Measurements from ENCODE around the gene PRICKLE4.

The PRICKLE4 gene

DNA sequence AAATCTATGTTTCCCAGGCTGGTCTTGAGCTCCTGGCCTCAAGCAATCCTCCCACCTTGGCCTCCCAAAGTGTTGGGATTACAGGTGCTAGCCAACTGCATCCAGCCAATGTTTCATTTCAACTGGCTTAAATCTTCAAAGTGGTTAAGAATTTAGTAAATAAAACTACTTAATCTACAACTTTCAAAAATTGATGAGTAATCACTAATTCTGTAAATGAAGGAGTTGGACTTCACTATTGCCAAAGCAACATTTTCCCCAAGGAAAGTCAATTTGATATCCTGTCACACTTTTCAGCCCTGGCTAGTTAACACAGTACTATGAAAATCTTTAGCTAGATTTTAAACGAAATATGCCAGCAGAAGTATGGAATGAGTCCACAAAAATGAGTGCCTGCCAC, 10.7 kb downstream of the PRICKLE4 start:
- Histone ChIP-seq H4K20me1 (ENCODE audit: insufficient read depth, low read length, poor library complexity, severe bottlenecking) (peaks cover 22% of the 10 kb centered on the region), H3K4me2 (ENCODE audit: low read depth, low read length, poor library complexity, severe bottlenecking) (no peak overlapping the region), H3K79me2 (ENCODE audit: insufficient read depth, low read length) (peaks cover 36% of the 10 kb centered on the region), H3K9me2 (replicated peaks; ENCODE audit: low read depth, low read length) (no peaks in the 10 kb centered on the region), H2AFZ (ENCODE audit: low read length) (no peak overlapping the region), H3K27me3 (ENCODE audit: insufficient read depth, low read length, poor library complexity, severe bottlenecking) (no peaks in the 10 kb centered on the region), H3K9ac (ENCODE audit: low read depth, low read length, poor library complexity, severe bottlenecking) (no peak overlapping the region), H3K4me1 (ENCODE audit: insufficient read depth, low read length, poor library complexity, severe bottlenecking) (peaks cover 13% of the 10 kb centered on the region), H3K9me3 (ENCODE audit: insufficient read depth, low read depth, low read length) (no peaks in the 10 kb centered on the region), H3F3A (ENCODE audit: low read depth) (no peaks in the 10 kb centered on the region), H3K4me3 (ENCODE audit: low read length, poor library complexity, severe bottlenecking) (no peak overlapping the region), H3K36me3 (ENCODE audit: insufficient read depth, low read length) (peaks cover 40% of the 10 kb centered on the region)
- no peak for TF ChIP-seq EZH2phosphoT487 (IDR thresholded peaks at IDR 0.05; ENCODE audit: borderline replicate concordance)
- TF ChIP-seq CTCF (conservative IDR thresholded peaks at IDR 0.05; ENCODE audit: low read length) = no peak

DNA sequence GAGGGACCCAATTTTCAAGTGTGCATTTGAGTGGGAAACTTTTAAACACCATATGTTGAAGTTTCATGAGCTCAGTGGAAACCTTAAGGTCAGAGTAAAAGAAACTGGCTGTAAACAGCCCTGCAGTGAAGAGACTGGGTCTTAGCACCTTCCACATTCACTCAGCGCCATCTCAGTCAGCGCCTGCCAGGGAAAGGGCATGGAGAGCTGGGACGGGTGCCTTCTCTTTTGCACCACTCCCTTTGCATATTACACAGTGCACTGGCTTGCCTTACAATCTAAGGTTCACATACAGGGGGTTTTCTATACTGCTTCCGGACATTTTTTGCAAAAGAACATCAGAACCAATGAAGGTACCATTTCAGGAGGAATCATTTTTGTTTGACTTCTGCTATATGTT, 11.4 kb downstream of the PRICKLE4 start:
- Histone ChIP-seq H3K79me2 (ENCODE audit: insufficient read depth, low read length) (peaks cover 32% of the 10 kb centered on the region), H3K4me2 (ENCODE audit: low read depth, low read length, poor library complexity, severe bottlenecking) (no peak overlapping the region), H2AFZ (ENCODE audit: low read length) (no peak overlapping the region), H3K4me1 (ENCODE audit: insufficient read depth, low read length, poor library complexity, severe bottlenecking) (peaks cover 13% of the 10 kb centered on the region), H3K27me3 (ENCODE audit: insufficient read depth, low read length, poor library complexity, severe bottlenecking) (no peaks in the 10 kb centered on the region), H3K4me3 (ENCODE audit: low read length, poor library complexity, severe bottlenecking) (no peak overlapping the region), H3K9ac (ENCODE audit: low read depth, low read length, poor library complexity, severe bottlenecking) (no peak overlapping the region), H3F3A (ENCODE audit: low read depth) (no peaks in the 10 kb centered on the region), H4K20me1 (ENCODE audit: insufficient read depth, low read length, poor library complexity, severe bottlenecking) (peaks cover 20% of the 10 kb centered on the region), H3K9me3 (ENCODE audit: insufficient read depth, low read depth, low read length) (no peaks in the 10 kb centered on the region), H3K9me2 (replicated peaks; ENCODE audit: low read depth, low read length) (no peaks in the 10 kb centered on the region), H3K36me3 (ENCODE audit: insufficient read depth, low read length) (peaks cover 46% of the 10 kb centered on the region)
- no peak for TF ChIP-seq CTCF (conservative IDR thresholded peaks at IDR 0.05; ENCODE audit: low read length)
- no peak for TF ChIP-seq EZH2phosphoT487 (IDR thresholded peaks at IDR 0.05; ENCODE audit: borderline replicate concordance)

- H3K9me2 ChIP-seq (replicated peaks; ENCODE audit: low read depth, low read length) = no peaks in the 10 kb centered on the region
- no peaks in the 10 kb centered on the region for H3K4me1 ChIP-seq (ENCODE audit: insufficient read depth, low read length, poor library complexity, severe bottlenecking)
- no peaks in the 10 kb centered on the region for H3K9me3 ChIP-seq (ENCODE audit: insufficient read depth, low read depth, low read length)
- no peaks in the 10 kb centered on the region for H3K27me3 ChIP-seq (ENCODE audit: insufficient read depth, low read length, poor library complexity, severe bottlenecking)
- no peak overlapping the region for H3K4me2 ChIP-seq (ENCODE audit: low read depth, low read length, poor library complexity, severe bottlenecking)
- no peak for TF ChIP-seq EZH2phosphoT487 (IDR thresholded peaks at IDR 0.05; ENCODE audit: borderline replicate concordance)
- no peak for TF ChIP-seq CTCF (conservative IDR thresholded peaks at IDR 0.05; ENCODE audit: low read length)
- peaks cover 66% of the 10 kb centered on the region; the same call in 1 of the 2 replicates for H3K36me3 ChIP-seq (ENCODE audit: insufficient read depth, low read length)
- H3F3A ChIP-seq (ENCODE audit: low read depth) = no peaks in the 10 kb centered on the region
- no peak overlapping the region for H3K4me3 ChIP-seq (ENCODE audit: low read length, poor library complexity, severe bottlenecking)
- no peaks in the 10 kb centered on the region for H3K79me2 ChIP-seq (ENCODE audit: insufficient read depth, low read length)
- no peak overlapping the region for H2AFZ ChIP-seq (ENCODE audit: low read length)
- no peak overlapping the region for H3K9ac ChIP-seq (ENCODE audit: low read depth, low read length, poor library complexity, severe bottlenecking)
- peaks cover under 1% of the 10 kb centered on the region for H4K20me1 ChIP-seq (ENCODE audit: insufficient read depth, low read length, poor library complexity, severe bottlenecking)
These were observed 15.9 kb downstream of the PRICKLE4 start for GRCh38 chr6:41796474-41796873.
